ENCODE data around the gene GGT6.

Gene GGT6

DNA sequence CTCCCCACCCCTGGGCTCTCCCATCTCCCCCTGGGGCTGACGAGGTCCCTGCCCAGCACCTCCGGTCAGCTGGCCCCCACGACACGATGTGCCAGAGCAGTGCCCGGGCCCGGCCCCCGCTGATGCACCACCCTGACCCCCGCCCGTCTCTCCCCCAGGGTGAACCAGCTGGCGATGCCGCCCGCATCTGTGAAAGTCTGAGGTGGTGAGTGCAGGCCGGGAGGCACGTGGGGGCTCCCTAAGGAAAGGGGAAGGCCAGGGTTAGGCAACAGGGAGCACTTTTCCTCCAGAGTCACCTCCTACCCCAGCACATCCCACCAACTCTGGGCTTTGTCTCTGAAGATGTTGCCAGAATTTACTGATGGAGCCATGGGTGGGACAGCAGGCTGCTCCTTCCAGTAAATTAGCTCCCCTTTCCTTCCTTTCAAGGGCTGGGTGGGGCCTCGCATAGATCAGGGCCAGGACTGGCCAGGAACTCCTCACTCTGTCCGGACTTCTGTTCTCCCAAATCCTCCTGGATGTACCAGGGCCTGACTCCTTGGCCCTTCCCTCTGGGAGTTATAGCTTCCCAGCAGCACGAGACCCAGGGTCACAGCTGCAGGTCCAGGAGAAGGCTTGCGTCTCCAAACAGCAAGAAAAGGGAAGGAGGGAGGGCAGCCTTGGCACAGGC lies 23.5 kb downstream of the GGT6 start:
- no peak for DNase-seq

DNA sequence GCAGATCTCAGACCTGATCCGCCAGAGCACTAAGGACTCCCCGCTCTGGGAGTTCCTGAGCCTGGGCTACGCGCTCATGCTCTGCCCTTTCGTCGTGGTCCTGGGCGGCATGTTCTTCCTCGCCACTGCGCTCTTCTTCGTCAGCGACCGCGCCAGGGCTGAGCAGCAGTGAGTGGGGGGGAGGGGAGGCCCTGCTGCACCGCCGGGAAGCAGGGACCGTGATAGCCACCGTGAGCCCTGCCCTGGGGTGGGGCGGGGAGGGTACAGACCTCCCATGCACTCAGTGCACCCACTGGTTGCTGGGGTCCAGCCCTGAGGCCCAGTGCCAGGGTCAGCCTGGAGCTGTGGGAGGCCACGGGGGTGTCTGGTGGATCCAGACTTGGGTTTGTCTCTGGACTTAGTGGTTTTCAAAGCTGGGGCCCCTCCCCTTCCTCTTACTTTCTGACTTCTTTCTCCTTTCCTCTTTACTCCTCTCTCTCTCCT lies 24.1 kb downstream of the GGT6 start:
- no peak for DNase-seq

DNA sequence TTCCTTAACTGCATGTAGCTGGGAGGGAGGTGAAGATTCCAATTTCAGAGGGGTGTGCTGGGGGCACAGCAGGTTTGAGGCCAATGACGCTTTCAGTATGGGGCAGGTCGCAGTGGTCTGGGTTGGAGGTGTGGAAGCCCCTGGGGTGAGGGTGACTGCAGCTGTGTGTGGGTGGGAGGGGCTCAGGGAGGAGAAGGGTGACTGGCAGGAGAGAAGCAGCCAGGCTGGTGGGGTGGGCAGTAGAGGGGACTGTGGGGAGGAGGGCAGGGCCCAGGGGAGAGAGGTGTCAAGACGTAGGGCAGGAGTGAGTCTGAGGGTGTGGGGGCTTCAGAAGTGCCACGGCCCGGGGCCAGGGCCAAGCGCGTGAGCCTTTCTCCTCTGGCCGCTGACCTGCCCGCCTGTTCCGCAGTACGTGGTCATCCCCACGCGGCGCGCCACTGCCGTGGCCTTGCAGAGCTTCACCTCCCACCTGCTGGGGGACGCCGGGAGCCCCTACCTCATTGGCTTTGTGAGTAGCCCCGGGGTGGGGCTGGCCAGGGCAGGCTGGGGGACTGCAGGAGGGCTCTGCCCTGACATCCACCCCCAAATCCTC lies 24.6 kb downstream of the GGT6 start:
- DNase-seq: no peak

DNA sequence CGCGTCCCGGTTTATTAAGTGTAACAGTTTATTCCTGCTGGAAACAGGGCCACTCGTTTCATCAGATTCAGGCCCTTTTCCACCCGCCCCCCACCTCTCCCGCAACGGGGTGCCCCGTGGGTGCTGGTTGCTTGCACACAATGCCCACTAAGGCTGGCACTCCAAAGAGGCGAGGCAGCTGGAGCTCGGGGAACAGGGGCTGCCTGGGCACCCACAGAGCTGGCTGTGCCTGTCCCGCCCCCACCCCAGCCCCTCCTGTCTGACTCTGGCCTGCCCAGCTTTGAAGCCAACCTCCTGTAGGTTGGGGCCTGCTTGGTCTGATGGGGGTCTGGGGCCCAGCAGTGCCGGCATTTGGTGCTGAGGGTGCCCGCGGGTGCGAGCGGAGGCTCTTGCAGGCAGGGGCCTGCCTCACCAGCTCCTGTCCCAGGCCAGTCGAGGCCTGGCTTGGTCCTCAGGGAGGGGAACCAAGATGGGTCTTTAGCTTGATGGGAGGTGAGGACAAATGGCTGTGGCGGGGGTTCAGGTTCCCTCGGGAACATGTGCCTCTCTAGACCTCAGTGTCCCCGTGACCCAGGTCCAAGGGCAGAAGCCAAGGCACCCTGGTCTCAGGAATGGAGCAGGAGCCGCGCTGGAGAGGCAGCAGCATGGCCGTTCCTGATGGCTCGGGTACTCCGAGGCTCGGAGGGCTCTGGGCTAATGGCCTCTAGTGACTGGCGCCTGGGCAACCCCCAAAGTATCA lies 25.3 kb downstream of the GGT6 start:
- DNase-seq: no peak

DNA sequence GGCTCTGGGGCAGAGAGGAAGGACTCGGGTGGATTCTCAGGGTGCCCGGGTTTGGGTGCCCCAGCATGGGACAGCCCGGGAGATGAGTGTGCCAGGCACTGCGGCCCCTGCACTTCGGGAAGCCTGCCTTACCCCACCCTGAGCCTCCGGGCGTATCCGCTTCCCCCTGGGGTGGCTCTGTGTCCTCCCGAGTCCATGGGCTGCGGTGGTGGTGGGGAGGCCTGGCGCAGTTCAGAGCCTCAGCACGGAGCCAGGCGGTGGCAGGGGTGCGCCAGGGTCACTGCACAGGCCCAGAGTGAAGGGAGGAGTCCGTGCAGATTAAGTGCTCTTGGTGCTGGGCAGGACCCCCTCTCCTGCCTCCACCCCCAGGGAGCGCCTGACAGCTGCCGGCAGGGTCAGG lies 25.9 kb downstream of the GGT6 start:
- DNase-seq: no peak

DNA sequence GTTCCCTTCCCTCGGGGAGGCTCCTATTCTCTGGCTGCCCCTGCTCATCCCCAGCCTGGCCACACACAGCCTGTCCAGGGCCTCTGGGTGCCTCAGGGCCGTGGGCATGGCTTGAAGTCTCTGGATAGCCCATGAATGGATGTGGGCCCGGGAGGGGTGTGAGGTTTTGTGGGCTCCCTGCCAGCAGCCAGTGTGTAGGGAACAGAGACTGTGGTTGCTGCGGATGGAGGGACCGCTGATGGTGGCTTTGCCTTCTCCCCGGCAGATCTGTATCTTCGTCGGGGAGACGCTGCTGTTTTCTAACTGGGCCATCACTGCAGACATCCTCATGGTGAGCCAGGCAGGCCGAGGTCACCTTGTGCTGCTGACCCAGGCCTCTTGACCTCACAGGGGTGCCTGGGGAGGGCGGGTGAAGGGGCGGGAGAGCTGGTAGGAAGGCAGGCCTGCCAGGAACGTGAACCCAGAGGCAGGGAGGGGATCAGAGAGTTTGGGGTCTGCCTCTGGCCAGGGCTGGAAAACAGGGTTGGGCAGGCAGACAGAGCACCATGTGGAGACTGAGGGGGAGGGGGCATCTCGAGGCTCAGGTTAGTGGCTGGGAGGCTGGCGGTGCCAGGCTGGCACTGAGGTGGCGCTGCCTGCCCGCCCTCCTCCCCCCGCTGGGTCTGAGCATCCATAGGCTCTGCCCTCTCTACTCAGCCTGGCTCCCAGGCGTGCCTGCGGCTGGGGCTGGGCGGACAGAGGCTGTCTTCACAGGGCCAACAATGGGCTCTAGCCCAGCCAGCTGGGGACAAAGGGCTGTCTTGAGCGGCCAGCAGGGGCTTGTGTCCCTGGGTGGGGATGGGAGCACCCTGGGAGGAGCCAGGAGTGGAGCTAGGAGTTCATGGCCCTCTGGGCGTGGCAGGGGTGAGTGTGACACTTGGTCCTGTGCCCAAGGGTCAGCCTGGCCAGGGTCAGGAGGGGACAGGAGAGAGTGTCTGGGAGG lies 26.6 kb downstream of the GGT6 start:
- DNase-seq: no peak

DNA sequence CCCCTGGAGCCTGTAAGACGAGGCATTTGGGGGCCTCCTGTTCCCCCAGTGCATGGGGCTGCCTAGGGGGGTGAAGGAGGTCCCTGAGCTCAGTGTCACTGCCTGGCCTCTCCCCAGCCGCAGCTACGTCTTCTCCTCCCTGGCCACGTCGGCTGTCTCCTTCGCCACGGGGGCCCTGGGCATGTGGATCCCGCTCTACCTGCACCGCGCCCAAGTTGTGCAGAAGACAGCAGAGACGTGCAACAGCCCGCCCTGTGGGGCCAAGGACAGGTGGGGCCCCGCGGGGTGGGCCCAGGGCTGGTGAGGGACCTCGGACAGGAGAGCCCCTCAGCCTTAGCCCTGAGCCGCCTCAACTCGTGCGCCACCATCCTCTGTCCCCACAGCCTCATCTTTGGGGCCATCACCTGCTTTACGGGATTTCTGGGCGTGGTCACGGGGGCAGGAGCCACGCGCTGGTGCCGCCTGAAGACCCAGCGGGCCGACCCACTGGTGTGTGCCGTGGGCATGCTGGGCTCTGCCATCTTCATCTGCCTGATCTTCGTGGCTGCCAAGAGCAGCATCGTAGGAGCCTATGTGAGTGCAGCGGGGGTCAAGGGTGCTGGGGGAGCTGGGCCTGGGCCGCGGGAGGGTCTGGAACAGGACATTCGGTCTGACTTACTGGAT lies 27.4 kb downstream of the GGT6 start:
- DNase-seq: no peak

DNA sequence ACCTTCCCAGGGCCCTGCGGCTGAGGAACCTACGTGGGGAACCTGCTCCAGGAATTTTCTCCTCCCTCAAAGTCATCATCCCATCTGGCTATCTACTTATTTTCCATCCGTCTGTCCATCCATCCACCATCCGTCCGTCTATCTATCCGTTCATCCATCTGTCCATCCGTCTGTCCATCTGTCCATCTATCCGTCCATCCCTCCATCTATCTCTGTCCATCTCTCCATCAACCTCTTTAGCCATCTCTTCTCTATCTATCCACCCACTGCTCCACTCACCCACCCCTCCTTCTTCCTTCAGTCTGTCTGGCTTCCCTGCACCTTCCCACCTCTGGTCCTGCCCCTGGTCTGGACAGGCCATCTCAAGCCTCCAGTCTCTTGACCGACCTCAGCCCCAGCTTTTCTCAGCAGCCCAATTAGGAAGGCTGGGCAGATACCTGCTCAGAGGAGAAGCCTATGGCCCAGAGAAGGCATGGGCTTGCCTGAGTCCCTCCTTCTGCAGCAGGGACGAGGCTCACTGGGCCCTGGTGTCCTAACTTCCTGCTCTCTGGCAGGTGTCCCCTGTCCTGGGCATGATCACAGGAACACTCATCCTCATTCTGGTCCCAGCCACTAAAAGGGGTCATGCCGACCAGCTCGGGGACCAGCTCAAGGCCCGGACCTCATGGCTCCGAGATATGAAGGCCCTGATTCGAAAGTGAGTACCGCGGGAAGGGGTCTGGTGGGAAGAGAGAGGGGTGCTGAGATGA lies 28.2 kb downstream of the GGT6 start:
- no peak for DNase-seq

DNA sequence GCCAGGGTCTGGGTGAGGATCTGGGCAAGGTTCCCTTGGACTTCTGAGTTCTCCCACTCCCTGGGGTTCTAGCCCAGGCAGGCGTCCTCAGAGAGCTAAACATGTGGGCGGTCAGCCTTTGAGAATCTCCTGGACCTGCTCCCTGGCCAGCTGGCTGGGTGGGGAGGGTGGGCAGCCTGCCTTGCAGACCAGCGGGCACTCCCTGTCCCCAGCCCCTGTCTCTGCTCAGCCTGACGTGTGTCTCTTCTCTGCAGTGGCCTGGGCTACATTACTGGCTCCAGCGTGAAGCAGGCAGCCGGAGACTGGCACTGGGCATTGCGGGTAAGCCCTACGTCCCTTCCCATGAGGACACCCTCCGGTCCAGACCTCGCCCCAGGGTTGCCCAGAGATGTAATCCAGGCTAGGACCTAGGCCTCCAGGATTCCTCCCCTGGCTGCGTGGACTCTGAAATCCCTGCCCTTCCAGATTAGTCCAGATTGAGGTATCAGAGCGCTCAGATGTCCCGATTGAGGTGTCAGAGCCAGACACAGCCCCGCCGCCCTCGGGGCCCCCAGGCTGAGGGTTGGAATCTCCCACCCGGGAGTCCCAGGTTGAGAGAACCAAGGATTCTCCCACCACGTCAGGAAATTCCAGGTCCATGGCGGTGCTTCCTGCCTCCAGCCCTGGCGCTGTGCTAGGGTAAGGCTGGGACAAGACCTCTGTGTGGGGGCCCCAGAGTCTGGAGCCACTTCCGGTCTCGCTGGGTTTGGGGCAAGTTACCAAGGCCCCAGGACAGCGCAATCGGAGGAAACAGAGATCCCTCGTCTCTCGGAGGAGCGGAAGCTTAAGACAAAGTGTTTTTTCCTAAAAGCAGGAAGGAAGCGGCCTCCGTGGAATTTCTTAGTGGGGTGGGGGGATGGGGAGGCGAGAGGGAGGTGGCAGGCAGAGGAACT lies 29.3 kb downstream of the GGT6 start:
- DNase-seq: no peak

DNA sequence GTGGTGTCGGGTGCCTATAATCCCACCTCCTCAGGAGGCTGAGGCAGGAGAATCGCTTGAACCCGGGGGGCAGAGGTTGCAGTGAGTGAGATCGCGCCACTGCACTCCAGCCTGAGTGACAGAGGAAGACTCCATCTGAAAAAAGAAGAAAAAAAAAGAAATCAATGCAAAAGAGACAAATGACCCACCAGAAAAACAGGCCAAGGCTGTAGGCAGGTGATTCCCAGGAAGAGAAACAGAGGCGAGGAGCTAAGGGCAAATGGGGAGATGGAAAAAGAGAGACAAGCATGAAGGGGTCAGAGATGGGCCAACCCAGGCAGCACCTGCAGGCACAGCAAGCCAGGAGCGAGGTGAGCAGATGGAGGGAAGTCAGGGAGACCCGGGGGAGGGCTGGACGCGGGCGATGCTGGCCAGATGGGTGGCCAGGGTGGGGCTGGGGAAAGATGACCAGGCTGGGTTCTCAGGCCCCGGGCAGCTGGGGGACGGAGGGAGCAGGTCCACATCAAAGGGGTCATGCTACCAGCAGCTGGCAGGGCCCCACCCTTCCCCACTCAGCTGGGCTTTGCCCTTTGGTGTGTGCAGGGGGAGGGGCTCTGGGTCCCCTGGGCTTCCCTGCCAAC lies 30.7 kb downstream of the GGT6 start:
- DNase-seq: no peak

DNA sequence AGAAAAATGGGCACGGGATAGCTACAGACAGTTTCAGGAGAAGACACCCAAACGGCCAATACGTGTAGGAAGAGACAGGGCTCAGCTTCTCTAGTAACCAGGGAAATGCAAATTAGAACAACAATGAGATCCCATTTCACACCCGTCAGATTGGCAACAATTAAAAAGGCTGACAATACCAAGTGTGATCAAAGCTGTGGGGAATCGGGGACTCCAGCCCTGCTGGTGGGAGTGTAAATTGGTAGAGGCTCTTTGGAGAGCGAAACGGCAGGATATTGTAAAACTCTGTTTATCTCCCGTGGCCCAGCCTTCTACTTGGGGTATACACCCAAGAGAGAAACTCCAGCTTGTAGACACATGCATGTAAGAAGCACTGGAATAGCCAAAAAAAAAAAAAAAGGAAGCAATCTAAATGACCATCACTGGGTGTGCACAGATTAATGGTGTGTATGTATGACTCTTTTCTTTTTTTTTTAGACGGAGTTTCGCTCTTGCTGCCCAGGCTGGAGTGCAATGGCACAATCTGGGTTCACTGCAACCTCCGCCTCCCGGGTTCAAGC lies 32.7 kb downstream of the GGT6 start:
- no peak for DNase-seq

DNA sequence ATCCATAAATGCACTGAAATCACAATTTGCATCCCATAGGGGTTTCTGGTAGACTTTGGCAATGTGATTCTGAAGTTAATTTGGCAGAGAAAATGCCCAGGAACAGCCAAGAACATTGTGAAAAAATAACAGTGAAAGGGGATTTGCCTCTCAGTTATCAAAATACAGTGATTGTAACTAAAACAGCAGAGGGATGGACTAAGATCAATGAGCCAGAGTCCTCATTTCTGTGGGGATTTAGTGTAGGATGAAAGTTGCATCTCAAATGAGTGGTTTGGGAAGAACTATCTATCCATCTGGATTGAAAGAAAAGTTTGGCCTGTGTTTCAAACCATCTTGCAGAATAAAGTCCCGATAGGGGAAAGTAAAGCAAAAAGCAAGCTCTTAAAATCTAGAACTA lies 33.2 kb downstream of the GGT6 start:
- no peak for DNase-seq

DNA sequence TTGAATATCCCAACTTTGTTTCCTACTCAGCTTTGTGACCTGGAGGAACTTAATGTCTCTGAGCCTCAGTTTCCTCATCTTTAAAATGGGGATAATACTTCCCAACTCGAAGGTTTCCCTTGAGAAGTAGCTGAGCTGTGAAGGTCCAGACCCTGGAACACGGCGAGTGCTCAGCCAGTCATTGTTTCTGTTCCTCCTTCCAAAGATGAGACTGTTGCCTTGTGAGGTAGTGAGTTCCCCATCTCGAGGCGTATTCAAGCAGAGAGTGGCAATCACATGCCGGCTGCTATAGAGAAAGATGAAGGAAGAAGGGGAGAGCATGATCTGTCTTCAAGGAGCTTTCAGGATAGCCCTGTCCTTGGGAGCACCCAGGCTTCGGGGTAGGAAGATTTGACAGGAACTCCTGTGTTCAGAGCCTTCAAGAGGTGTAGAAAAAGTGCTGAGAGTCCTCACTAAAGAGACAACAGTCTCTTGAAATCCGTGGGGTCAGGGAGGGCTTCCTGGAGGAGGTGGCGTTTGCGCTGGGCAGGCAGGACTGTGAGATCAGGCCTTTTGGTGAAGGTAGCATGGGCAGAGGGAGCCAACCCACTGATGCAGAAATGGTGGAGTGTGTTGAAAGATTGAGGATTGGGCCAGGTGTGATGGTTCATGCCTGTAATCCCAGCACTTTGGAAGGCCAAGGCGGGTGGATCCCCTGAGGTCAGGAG lies 34.5 kb downstream of the GGT6 start:
- no peak for DNase-seq

DNA sequence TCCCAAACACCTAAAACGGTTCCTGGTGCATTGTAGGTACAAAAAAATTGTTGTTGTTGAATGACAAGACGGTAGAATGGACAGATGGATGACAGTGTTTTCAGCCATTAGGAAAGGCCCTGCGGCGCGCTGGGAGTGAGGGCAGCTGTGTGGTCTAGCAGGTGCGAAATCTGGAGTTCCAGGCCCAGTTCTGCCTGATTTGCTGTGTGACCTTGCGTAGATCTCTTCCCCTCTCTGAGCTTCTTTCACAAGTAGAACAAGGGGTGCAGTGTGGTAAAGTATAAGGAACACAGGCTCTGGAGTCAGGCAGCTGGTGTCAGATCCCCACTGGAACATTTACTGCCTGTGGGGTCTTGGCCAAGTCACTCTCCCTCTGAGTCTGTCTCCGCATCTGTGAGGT lies 36.4 kb downstream of the GGT6 start:
- DNase-seq: no peak

DNA sequence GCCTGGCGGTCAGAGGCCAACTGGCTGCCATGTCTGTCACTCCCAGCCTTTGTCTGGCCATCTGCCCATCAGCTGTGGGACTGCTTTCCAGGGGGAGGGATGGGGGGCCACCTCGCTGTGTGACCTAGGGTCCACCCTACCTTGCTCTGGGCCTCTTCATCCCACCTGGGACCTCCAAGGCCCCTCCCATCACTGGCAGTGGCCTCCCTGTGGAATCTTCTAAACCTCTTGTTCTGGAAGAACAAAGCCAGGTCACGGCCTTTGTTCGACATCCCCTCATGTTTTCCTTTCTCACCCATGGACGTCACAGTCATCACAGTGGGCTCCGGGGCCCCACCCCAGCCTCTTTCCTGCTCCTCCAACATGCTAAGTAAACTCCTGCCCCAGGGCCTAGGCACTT lies 37.7 kb downstream of the GGT6 start:
- no peak for DNase-seq

DNA sequence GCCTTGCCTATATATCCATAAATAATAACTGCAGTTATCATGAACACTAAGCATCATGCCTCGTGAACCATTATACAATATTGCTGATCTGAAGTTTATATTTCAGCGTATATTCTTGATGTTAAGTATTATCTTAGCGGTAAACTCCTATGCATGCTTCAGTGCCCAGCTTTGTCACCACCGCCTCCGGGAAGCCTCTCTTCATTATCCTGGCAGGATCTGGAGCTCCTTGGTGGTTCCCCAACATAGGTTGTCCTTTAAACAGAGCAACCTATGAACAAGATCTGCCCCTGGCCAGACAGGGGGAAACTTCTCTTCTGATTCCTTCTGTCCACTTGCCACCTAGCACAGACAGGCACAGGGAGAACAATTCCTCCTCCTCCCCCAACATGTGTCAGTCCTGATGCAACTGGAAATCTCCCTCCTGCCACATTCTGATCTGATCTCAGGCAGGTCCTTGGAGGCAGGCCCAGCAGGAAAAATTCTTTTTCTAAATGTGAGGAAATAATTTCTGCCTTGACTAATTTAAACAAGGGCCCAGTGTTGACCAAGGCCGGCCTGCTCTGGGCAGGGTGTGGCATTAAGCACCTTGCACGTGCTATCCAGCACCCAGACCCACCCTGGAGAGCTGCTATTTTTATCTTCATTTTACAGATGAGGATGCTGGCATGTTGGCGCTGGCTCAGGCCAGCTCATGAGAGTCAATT lies 39.3 kb downstream of the GGT6 start:
- DNase-seq: no peak

DNA sequence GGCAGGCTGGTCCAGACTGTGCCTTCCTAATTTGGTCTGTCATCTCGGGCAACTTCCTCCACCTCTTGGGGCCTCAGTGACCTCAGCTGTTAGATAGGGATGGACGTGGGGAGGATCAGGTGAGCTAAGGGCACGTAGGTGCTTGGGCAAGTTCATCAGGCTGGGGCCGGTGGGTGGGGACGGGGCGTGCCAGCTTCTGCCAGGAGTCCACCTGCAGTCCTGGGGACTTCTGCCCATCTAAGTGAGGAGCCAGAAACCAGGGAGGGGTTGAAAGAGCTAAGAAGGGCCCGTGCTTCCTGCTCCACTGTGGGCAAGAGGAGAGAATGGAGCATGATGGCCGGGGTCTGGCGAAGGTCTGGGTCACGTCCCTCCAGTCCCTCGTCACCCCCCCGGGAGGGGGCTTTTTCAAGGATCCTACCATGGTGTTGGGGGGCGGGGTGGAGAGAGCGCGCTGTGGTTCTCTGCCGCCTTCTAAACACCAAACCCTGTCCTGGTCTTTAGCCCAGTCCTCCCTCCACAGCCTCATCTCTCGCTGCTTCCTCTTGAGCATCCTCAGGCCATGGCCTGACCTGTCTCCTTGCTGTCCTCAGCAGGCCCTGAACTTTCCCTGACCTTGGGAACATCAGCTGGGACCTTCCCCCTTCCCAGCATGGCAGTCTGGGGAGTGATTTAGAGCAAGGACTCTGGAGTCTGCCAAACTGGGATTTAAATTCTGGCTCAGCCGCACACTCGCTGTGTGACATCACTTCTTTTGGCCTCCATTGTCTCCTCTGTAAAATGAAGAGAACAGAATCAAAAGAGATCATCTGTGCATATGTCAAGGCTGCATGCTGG lies 40.1 kb downstream of the GGT6 start:
- DNase-seq: no peak
